Activated CD4-positive, alpha-beta memory T cell treated with anti-CD3 and anti-CD28 coated beads, Interleukin-2, amount 10 ng/mL, durations not matched to agents 7 days and 5 days (primary cell): ENCODE data around the gene CLDN14. TPM values are rescaled to one million over a fixed set of nuclear protein-coding genes. Genes with fewer than 3 reads are reported as not detected.

ENCODE experiments used
- CTCF ChIA-PET: fragments of 350-600 bp; sonication (Branson Sonifier 250); formaldehyde crosslinking; loops from one replicate; lab custom pipeline; 2021; ENCODE audit warnings: antibody characterized with exemption, inconsistent platforms; lab: Charles Lee
- POLR2A ChIA-PET: fragments of 350-600 bp; sonication (Branson Sonifier 250); formaldehyde crosslinking; loops from one replicate; lab custom pipeline; 2021; ENCODE audit warnings: antibody characterized with exemption; lab: Charles Lee
- DNase-seq: peaks from one replicate; pipeline ENCODE4 v3.0.0-alpha.2; 2020
- H3K27ac Mint-ChIP-seq: one replicate; pipeline ENCODE4 v1.8.0; 2021; ENCODE audit warnings: mild to moderate bottlenecking, mixed read lengths
- H3K27me3 Mint-ChIP-seq: one replicate; pipeline ENCODE4 v1.8.0; 2021; ENCODE audit warnings: mixed read lengths
- H3K36me3 Mint-ChIP-seq: one replicate; pipeline ENCODE4 v1.8.0; 2021; ENCODE audit warnings: low read depth, mixed read lengths
- H3K4me1 Mint-ChIP-seq: one replicate; pipeline ENCODE4 v1.8.0; 2021; ENCODE audit warnings: mixed read lengths
- H3K4me3 Mint-ChIP-seq: one replicate; pipeline ENCODE4 v1.8.0; 2021; ENCODE audit warnings: mild to moderate bottlenecking, mixed read lengths
- H3K9me3 Mint-ChIP-seq: one replicate; pipeline ENCODE4 v1.8.0; 2021; ENCODE audit warnings: mixed read lengths
- total RNA-seq, 2 experiments: library from RNA; stranded (reverse); gene quantifications; one replicate each; pipeline ENCODE4 v1.2.3, GENCODE V29; 2021

The CLDN14 gene
- total RNA-seq, 2 experiments from 2014 or later, result not detected

DNA sequence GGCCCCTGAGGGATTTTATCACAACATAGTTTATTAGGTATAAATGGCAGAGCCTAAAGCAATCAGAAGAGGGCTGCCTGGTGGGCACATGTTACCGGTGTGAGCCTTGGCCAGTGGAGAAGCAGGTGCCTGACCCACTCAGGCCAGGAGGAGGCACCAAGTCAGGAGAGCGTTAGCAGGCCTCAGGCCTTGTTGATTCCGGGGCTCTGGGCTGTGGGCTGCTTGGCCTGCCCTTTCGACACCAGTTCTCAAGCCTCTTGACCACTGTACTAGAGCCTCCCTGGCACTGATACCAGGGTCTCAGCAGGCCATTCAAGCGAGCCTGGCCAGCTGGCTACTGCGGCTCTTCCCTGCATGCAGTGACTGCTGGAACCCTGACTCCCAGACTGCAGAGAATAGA, 20.8 kb downstream of the CLDN14 start:
- DNase-seq, result no peak
- no peak overlapping the region for H3K27ac Mint-ChIP-seq
- H3K36me3 Mint-ChIP-seq, result no peaks in the 10 kb centered on the region
- no peaks in the 10 kb centered on the region for H3K4me1 Mint-ChIP-seq
- H3K27me3 Mint-ChIP-seq, result peaks cover 3% of the 10 kb centered on the region
- H3K4me3 Mint-ChIP-seq, result no peak overlapping the region
- ChIA-PET POLR2A (no interaction called here), CTCF (no interaction called here)
- no peaks in the 10 kb centered on the region for H3K9me3 Mint-ChIP-seq

DNA sequence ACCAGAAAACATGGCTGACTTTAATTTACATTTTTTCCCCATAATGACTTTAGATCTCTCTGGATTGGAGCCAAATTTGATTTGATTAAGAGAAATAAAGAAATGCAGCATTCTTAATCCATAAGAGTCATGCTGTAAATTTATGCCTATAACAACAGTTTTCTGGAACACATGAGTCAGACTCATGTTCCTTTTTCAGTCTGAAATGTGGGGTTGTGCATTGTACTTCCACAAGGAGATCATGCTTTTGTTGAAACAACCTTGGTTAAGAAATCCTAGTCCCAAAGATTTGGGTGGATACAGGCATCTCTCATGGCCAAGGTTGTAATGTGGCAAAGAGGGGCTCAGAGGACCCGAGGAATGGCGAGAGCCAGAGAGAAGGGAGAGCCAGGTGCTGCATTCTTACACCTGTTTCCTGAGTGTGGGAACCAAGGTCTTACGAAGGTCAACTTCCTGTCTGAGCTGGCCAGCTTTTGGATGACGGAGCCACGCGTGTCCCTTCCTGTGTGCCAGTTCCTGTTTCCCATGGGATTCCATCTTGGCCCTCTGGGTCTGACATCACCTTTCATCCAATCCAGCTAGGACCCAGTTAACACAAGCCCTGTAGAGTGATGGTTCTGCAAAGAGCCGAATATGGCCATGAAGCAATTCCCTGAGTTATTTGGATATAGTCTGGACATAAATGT, 23.1 kb downstream of the CLDN14 start:
- ChIA-PET CTCF (interaction anchor here (0.7 kb wide), 1 partner anchor 54 kb away, joined by 3 read pairs; no protein-coding TSS in a partner anchor), POLR2A (no interaction called here)
- H3K27me3 Mint-ChIP-seq, result peaks cover 3% of the 10 kb centered on the region
- H3K4me3 Mint-ChIP-seq, result no peak overlapping the region
- H3K36me3 Mint-ChIP-seq, result no peaks in the 10 kb centered on the region
- no peak overlapping the region for H3K27ac Mint-ChIP-seq
- no peaks in the 10 kb centered on the region for H3K4me1 Mint-ChIP-seq
- DNase-seq, result no peak
- H3K9me3 Mint-ChIP-seq, result no peaks in the 10 kb centered on the region

GRCh38 chr21:36454706-36455105, 25.2 kb downstream of the CLDN14 start:
- peaks cover 3% of the 10 kb centered on the region for H3K27me3 Mint-ChIP-seq
- H3K27ac Mint-ChIP-seq, result no peak overlapping the region
- no peaks in the 10 kb centered on the region for H3K4me1 Mint-ChIP-seq
- POLR2A ChIA-PET, result no interaction called here
- H3K36me3 Mint-ChIP-seq, result no peaks in the 10 kb centered on the region
- DNase-seq, result no peak
- H3K4me3 Mint-ChIP-seq, result no peak overlapping the region
- CTCF ChIA-PET, result no interaction called here
- no peaks in the 10 kb centered on the region for H3K9me3 Mint-ChIP-seq

- Mint-ChIP-seq H3K4me1 (no peaks in the 10 kb centered on the region), H3K36me3 (no peaks in the 10 kb centered on the region), H3K27ac (no peak overlapping the region), H3K9me3 (no peaks in the 10 kb centered on the region), H3K27me3 (peaks cover 3% of the 10 kb centered on the region), H3K4me3 (no peak overlapping the region)
- ChIA-PET POLR2A (no interaction called here), CTCF (interaction anchor here (0.6 kb wide), 1 partner anchor 428 kb away, joined by 3 read pairs; no protein-coding TSS in a partner anchor)
- DNase-seq, result no peak
Measured at GRCh38 chr21:36454093-36454531, 25.8 kb downstream of the CLDN14 start.

- Mint-ChIP-seq H3K4me3 (no peak overlapping the region), H3K9me3 (no peaks in the 10 kb centered on the region), H3K36me3 (no peaks in the 10 kb centered on the region), H3K27me3 (peaks cover 3% of the 10 kb centered on the region), H3K4me1 (no peaks in the 10 kb centered on the region), H3K27ac (no peak overlapping the region)
- no peak for DNase-seq
- ChIA-PET CTCF (no interaction called here), POLR2A (no interaction called here)
Measured at GRCh38 chr21:36452281-36452825, 27.6 kb downstream of the CLDN14 start.

DNA sequence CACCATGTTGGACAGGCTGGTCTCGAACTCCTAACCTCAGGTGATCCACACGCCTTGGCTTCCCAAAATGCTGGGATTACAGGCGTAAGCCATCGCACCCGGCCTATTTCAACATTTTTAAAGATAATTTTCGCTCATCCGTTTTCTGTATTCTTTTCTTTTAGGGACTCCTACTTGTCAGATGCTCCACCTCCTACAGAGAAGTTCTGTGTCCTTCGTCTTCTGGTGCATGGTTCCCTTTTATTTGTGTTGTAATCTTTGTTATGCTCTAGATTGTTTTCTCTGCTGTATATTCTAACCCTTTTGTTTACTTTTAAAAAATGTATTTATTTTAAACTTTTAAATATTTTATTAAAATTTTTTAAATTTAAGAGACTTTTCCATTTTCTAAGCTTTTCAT, 28.4 kb downstream of the CLDN14 start:
- no peaks in the 10 kb centered on the region for H3K36me3 Mint-ChIP-seq
- no peak overlapping the region for H3K4me3 Mint-ChIP-seq

GRCh38 chr21:36450511-36450910, 29.4 kb downstream of the CLDN14 start:
- no peak overlapping the region for H3K27ac Mint-ChIP-seq
- peaks cover 6% of the 10 kb centered on the region for H3K27me3 Mint-ChIP-seq
- H3K4me1 Mint-ChIP-seq, result no peaks in the 10 kb centered on the region
- POLR2A ChIA-PET, result no interaction called here
- H3K36me3 Mint-ChIP-seq, result no peaks in the 10 kb centered on the region
- H3K4me3 Mint-ChIP-seq, result no peak overlapping the region
- H3K9me3 Mint-ChIP-seq, result no peaks in the 10 kb centered on the region
- CTCF ChIA-PET, result no interaction called here
- DNase-seq, result no peak

More for the DNA sequence above, 28.4 kb downstream of the CLDN14 start:
- no peak for DNase-seq
- Mint-ChIP-seq H3K27ac (no peak overlapping the region), H3K27me3 (peaks cover 2% of the 10 kb centered on the region), H3K9me3 (no peaks in the 10 kb centered on the region), H3K4me1 (no peaks in the 10 kb centered on the region)
- ChIA-PET POLR2A (no interaction called here), CTCF (no interaction called here)

- Mint-ChIP-seq H3K4me3 (no peak overlapping the region), H3K9me3 (no peaks in the 10 kb centered on the region), H3K36me3 (no peaks in the 10 kb centered on the region), H3K4me1 (peaks cover 2% of the 10 kb centered on the region), H3K27ac (no peak overlapping the region), H3K27me3 (peaks cover 9% of the 10 kb centered on the region)
- DNase-seq, result no peak
- ChIA-PET POLR2A (no interaction called here), CTCF (no interaction called here)
Measured at GRCh38 chr21:36446301-36446700, 33.6 kb downstream of the CLDN14 start.

DNA sequence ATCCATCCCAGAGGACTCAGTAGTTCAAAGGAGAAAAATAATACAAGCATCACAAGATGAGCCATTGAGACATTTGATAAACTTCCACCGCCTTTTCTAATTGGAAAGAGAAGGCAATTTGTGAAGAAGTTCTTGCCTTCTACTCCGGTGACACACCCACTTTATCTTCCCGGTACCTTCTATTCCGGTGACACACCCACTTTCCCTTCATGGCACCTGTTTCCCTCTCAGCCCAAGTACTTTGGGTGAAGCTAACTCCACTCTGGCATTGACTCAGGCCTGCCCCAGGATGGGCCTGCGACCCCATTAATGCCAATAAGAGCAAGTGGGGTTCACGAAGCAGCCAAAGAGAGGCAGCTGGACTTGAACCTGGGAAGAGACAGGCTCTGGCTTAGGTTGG, 38.2 kb downstream of the CLDN14 start:
- DNase-seq, result no peak
- H3K36me3 Mint-ChIP-seq, result no peaks in the 10 kb centered on the region
- POLR2A ChIA-PET, result no interaction called here
- CTCF ChIA-PET, result no interaction called here
- peaks cover 2% of the 10 kb centered on the region for H3K4me1 Mint-ChIP-seq
- H3K27ac Mint-ChIP-seq, result no peak overlapping the region
- no peaks in the 10 kb centered on the region for H3K9me3 Mint-ChIP-seq
- peaks cover 12% of the 10 kb centered on the region for H3K27me3 Mint-ChIP-seq
- H3K4me3 Mint-ChIP-seq, result no peak overlapping the region

DNA sequence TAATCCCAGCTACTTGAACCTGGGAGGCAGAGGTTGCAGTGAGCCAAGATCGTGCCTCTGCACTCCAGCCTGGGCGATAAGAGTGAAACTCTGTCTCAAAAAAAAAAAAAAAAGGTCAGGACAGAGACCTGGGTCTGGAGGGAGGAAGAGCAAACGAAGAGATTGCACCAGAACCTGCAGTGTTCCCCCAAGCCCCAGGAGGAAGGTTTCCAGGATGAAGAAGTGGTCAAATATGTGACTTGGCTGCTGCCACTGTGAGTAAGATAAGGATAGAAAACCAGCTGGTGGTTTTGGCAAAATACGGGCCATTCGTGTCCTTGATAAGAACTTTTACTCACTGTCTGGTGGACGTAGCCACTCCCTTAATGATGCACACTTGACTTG, 42.2 kb downstream of the CLDN14 start:
- Mint-ChIP-seq H3K27ac (no peak overlapping the region), H3K4me1 (no peaks in the 10 kb centered on the region), H3K9me3 (no peaks in the 10 kb centered on the region), H3K4me3 (no peak overlapping the region), H3K36me3 (no peaks in the 10 kb centered on the region), H3K27me3 (peaks cover 3% of the 10 kb centered on the region)
- POLR2A ChIA-PET, result no interaction called here
- no peak for DNase-seq
- CTCF ChIA-PET, result no interaction called here

- Mint-ChIP-seq H3K27ac (no peak overlapping the region), H3K9me3 (no peaks in the 10 kb centered on the region), H3K36me3 (no peaks in the 10 kb centered on the region), H3K4me3 (no peak overlapping the region), H3K27me3 (peaks cover 3% of the 10 kb centered on the region), H3K4me1 (no peaks in the 10 kb centered on the region)
- CTCF ChIA-PET, result no interaction called here
- POLR2A ChIA-PET, result interaction anchor here (0.6 kb wide), 1 partner anchor 282 kb away, joined by 3 read pairs; no protein-coding TSS in a partner anchor
- DNase-seq, result no peak
Measured at GRCh38 chr21:36436829-36437744, 42.8 kb downstream of the CLDN14 start.

DNA sequence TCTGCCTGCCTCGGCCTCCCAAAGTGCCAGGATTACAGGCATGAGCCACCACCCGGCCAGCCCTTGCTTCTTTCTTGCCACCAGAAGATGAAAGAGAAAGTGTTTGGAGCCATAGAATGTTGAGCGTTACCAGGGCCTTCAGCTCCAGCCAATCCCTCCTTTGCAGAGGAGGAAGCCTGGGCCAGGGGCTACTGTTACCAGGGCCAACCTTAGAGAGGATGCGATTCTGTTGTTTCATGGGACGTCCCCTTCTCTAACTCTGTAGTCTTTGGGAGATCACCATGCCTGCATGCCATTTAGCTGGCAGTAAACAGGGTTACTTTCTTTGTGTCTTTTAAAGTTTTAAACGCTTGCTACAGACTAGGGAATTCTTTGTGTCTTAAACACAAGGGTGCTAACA, 45.8 kb downstream of the CLDN14 start:
- no peaks in the 10 kb centered on the region for H3K36me3 Mint-ChIP-seq
- H3K4me3 Mint-ChIP-seq, result no peak overlapping the region
- CTCF ChIA-PET, result no interaction called here
- POLR2A ChIA-PET, result no interaction called here
- no peaks in the 10 kb centered on the region for H3K9me3 Mint-ChIP-seq
- H3K27me3 Mint-ChIP-seq, result peaks cover 1% of the 10 kb centered on the region
- DNase-seq, result no peak
- H3K4me1 Mint-ChIP-seq, result peaks cover 20% of the 10 kb centered on the region
- H3K27ac Mint-ChIP-seq, result no peak overlapping the region

- ChIA-PET POLR2A (no interaction called here), CTCF (no interaction called here)
- H3K4me3 Mint-ChIP-seq, result no peak overlapping the region
- H3K27me3 Mint-ChIP-seq, result no peaks in the 10 kb centered on the region
- no peaks in the 10 kb centered on the region for H3K9me3 Mint-ChIP-seq
- peaks cover 28% of the 10 kb centered on the region for H3K4me1 Mint-ChIP-seq
- no peak for DNase-seq
- no peaks in the 10 kb centered on the region for H3K36me3 Mint-ChIP-seq
- no peak overlapping the region for H3K27ac Mint-ChIP-seq
Measured at GRCh38 chr21:36433059-36433709, 46.7 kb downstream of the CLDN14 start.
